HG03575 (cell line): ENCODE results near the gene A3GALT2.
"Not testable (repeated sequence)": the region's sequence is repeated elsewhere in the genome, so short reads cannot be mapped to it uniquely, and the experiment has no call there.

ENCODE experiments used
- ATAC-seq: cut with Tn5 transposase; IDR thresholded peaks from one replicate; pipeline ENCODE4 v1.9.1; 2021; ENCODE audit not compliant: unreplicated experiment, insufficient number of reproducible peaks, low FRiP score; ENCODE audit errors: extremely low read depth

The A3GALT2 gene

GRCh38 chr1:33319949-33320618 lies 814 bp downstream of the A3GALT2 start:
- no peak for ATAC-seq

GRCh38 chr1:33319186-33319948 lies 1.5 kb downstream of the A3GALT2 start:
- no peak for ATAC-seq

- no peak for ATAC-seq
Measured at GRCh38 chr1:33317946-33318345, 3.0 kb downstream of the A3GALT2 start.

- ATAC-seq = no peak
Measured at GRCh38 chr1:33317354-33317753, 3.5 kb downstream of the A3GALT2 start.

GRCh38 chr1:33316601-33317000 lies 4.3 kb downstream of the A3GALT2 start:
- ATAC-seq = no peak

- ATAC-seq = no peak
Measured at GRCh38 chr1:33314416-33314815, 6.5 kb downstream of the A3GALT2 start.

- ATAC-seq = no peak
Measured at GRCh38 chr1:33312413-33312749, 8.5 kb downstream of the A3GALT2 start.

- ATAC-seq = no peak
Measured at GRCh38 chr1:33311706-33312412, 9.0 kb downstream of the A3GALT2 start.

- ATAC-seq = no peak
Measured at GRCh38 chr1:33310702-33311101, 10.2 kb downstream of the A3GALT2 start.

- not testable (repeated sequence) for ATAC-seq
Measured at GRCh38 chr1:33309351-33309750, 11.5 kb downstream of the A3GALT2 start.

- no peak for ATAC-seq
Measured at GRCh38 chr1:33307494-33307864, 13.4 kb downstream of the A3GALT2 start.

GRCh38 chr1:33306653-33307493 lies 14.0 kb downstream of the A3GALT2 start:
- ATAC-seq = no peak

GRCh38 chr1:33305816-33306652 lies 14.9 kb downstream of the A3GALT2 start:
- no peak for ATAC-seq

GRCh38 chr1:33305016-33305415 lies 15.9 kb downstream of the A3GALT2 start:
- ATAC-seq = no peak

GRCh38 chr1:33302325-33302724 lies 18.6 kb downstream of the A3GALT2 start:
- ATAC-seq = no peak

GRCh38 chr1:33301273-33301984 lies 19.5 kb downstream of the A3GALT2 start:
- ATAC-seq = no peak

GRCh38 chr1:33300673-33301072 lies 20.2 kb downstream of the A3GALT2 start:
- no peak for ATAC-seq
